MCF 10A (cell line): Measurements from ENCODE around the gene RD3L. TPM values are rescaled to one million over a fixed set of nuclear protein-coding genes. Genes with fewer than 3 reads are reported as not detected.

Experiments
- BruUV-seq: library from RNA; stranded (reverse); fragments of 400-500 nt; replicated peaks from 2 replicates; lab custom pipeline; 2021; lab: Mats Ljungman, UMichigan
- CTCF ChIA-PET: fragments of 300-600 bp; sonication (Branson Sonifier 250); formaldehyde crosslinking; extraction: SDS; loops from one replicate; lab custom pipeline; 2021; ENCODE audit warnings: antibody characterized with exemption, inconsistent platforms; lab: Yijun Ruan, JAX
- POLR2A ChIA-PET: fragments of 300-600, 350-650 bp; sonication (Branson Sonifier 250); formaldehyde crosslinking; extraction: SDS; loops from one replicate; lab custom pipeline; 2020; ENCODE audit warnings: antibody characterized with exemption, inconsistent platforms; lab: Yijun Ruan, JAX
- DNase-seq: peaks from one replicate; pipeline ENCODE4 v3.0.0-alpha.2; 2018; ENCODE audit not compliant: unreplicated experiment
- H3K27ac Mint-ChIP-seq: one replicate; pipeline ENCODE4 v1.8.0; 2022; ENCODE audit warnings: mild to moderate bottlenecking, low read depth, mixed read lengths; ENCODE audit not compliant: unreplicated experiment
- H3K27me3 Mint-ChIP-seq: one replicate; pipeline ENCODE4 v1.8.0; 2022; ENCODE audit warnings: mixed read lengths; ENCODE audit not compliant: insufficient read depth, unreplicated experiment
- H3K36me3 Mint-ChIP-seq: one replicate; pipeline ENCODE4 v1.8.0; 2022; ENCODE audit warnings: mild to moderate bottlenecking, moderate library complexity, mixed read lengths; ENCODE audit not compliant: insufficient read depth, unreplicated experiment
- H3K4me1 Mint-ChIP-seq: one replicate; pipeline ENCODE4 v1.8.0; 2022; ENCODE audit warnings: mixed read lengths; ENCODE audit not compliant: insufficient read depth, unreplicated experiment
- H3K4me3 Mint-ChIP-seq: one replicate; pipeline ENCODE4 v1.8.0; 2022; ENCODE audit warnings: mild to moderate bottlenecking, moderate library complexity, mixed read lengths; ENCODE audit not compliant: unreplicated experiment
- H3K9me3 Mint-ChIP-seq: one replicate; pipeline ENCODE4 v1.8.0; 2022; ENCODE audit warnings: mixed read lengths; ENCODE audit not compliant: unreplicated experiment
- CTCF ChIP-seq: fragments of 200-600 bp; IDR thresholded peaks from one replicate; pipeline ENCODE4 v1.8.0; 2022; ENCODE audit warnings: antibody characterized with exemption, mild to moderate bottlenecking; ENCODE audit not compliant: unreplicated experiment
- intact Hi-C: fragments of 100-400 bp; cut with micrococcal nuclease; formaldehyde crosslinking; loops from 2 replicates; pipeline ENCODE4 v1.14.1; 2022
- total RNA-seq: library from RNA; stranded (reverse); gene quantifications from 2 replicates; pipeline ENCODE4 v1.2.3, GENCODE V29; 2022

Gene RD3L
- total RNA-seq, 1 experiment from 2014 or later, result not detected

- peaks cover 9% of the 10 kb centered on the region for H3K4me1 Mint-ChIP-seq
- H3K36me3 Mint-ChIP-seq, result no peaks in the 10 kb centered on the region
- intact Hi-C loops, result no loop called here
- H3K4me3 Mint-ChIP-seq, result no peak overlapping the region
- no peak overlapping the region for H3K27ac Mint-ChIP-seq
- CTCF ChIA-PET, result interaction anchor here (0.7 to 2.6 kb wide), 5 partner anchors 11 to 123 kb away, joined by 3 to 22 read pairs (median 7); no protein-coding TSS in a partner anchor
- BruUV-seq, result no TSS peak
- TF ChIP-seq CTCF, result no peak
- POLR2A ChIA-PET, result interaction anchor here (1.6 kb wide), 1 partner anchor 11 kb away, joined by 7 read pairs; no protein-coding TSS in a partner anchor
- no peaks in the 10 kb centered on the region for H3K27me3 Mint-ChIP-seq
- H3K9me3 Mint-ChIP-seq, result peaks cover 8% of the 10 kb centered on the region
- DNase-seq, result no peak
These were observed 43.0 kb downstream of the RD3L start for GRCh38 chr14:103899316-103899715.

GRCh38 chr14:103898711-103899110 is 43.6 kb downstream of the RD3L start:
- peaks cover 8% of the 10 kb centered on the region for H3K9me3 Mint-ChIP-seq
- no peak for TF ChIP-seq CTCF
- intact Hi-C loops, result no loop called here
- H3K27me3 Mint-ChIP-seq, result no peaks in the 10 kb centered on the region
- CTCF ChIA-PET, result interaction anchor here (0.6 to 0.7 kb wide), 3 partner anchors 93 to 948 kb away, joined by 3 to 6 read pairs (median 4); no protein-coding TSS in a partner anchor
- H3K27ac Mint-ChIP-seq, result no peak overlapping the region
- POLR2A ChIA-PET, result interaction anchor here (1.5 kb wide), 1 partner anchor 22 kb away, joined by 3 read pairs; a partner anchor contains a TSS
- peaks cover 9% of the 10 kb centered on the region for H3K4me1 Mint-ChIP-seq
- no TSS peak for BruUV-seq
- H3K36me3 Mint-ChIP-seq, result no peaks in the 10 kb centered on the region
- H3K4me3 Mint-ChIP-seq, result no peak overlapping the region
- no peak for DNase-seq

GRCh38 chr14:103898204-103898603 is 44.1 kb downstream of the RD3L start:
- Mint-ChIP-seq H3K4me1 (peaks cover 9% of the 10 kb centered on the region), H3K27ac (no peak overlapping the region), H3K9me3 (peaks cover 8% of the 10 kb centered on the region), H3K4me3 (no peak overlapping the region), H3K27me3 (no peaks in the 10 kb centered on the region), H3K36me3 (no peaks in the 10 kb centered on the region)
- no peak for TF ChIP-seq CTCF
- peak; percentile 68 for DNase-seq
- BruUV-seq, result no TSS peak
- ChIA-PET POLR2A (interaction anchor here (1.5 kb wide), 1 partner anchor 23 kb away, joined by 3 read pairs; a partner anchor contains a TSS), CTCF (interaction anchor here (0.6 to 0.7 kb wide), 4 partner anchors 12 to 948 kb away, joined by 3 to 5 read pairs (median 4); no protein-coding TSS in a partner anchor)
- intact Hi-C loops, result no loop called here

- no peak overlapping the region for H3K27ac Mint-ChIP-seq
- peaks cover 9% of the 10 kb centered on the region for H3K4me1 Mint-ChIP-seq
- intact Hi-C loops, result no loop called here
- peaks cover 8% of the 10 kb centered on the region for H3K9me3 Mint-ChIP-seq
- BruUV-seq, result no TSS peak
- H3K36me3 Mint-ChIP-seq, result no peaks in the 10 kb centered on the region
- DNase-seq, result no peak
- TF ChIP-seq CTCF, result no peak
- no peaks in the 10 kb centered on the region for H3K27me3 Mint-ChIP-seq
- POLR2A ChIA-PET, result interaction anchor here (0.6 to 1.5 kb wide), 4 partner anchors 12 to 172 kb away, joined by 3 to 6 read pairs (median 3); a partner anchor contains a TSS
- CTCF ChIA-PET, result interaction anchor here (0.6 to 1.2 kb wide), 2 partner anchors 18 to 380 kb away, joined by 4 to 5 read pairs; no protein-coding TSS in a partner anchor
- H3K4me3 Mint-ChIP-seq, result no peak overlapping the region
These were observed 45.0 kb downstream of the RD3L start for GRCh38 chr14:103897075-103897947.
